CD4-positive, alpha-beta T cell (primary cell): Measurements from ENCODE around the gene AK5. TPM values are rescaled to one million over a fixed set of nuclear protein-coding genes. Genes with fewer than 3 reads are reported as not detected.

Experiments
- ATAC-seq: fragments of 200-7000 bp; cut with Tn5 transposase; one replicate; pipeline ENCODE4 v1.10.0; 2022; ENCODE audit warnings: mild to moderate bottlenecking; ENCODE audit not compliant: poor library complexity
- CTCF ChIA-PET: fragments of 350-600 bp; sonication (Branson Sonifier 250); formaldehyde crosslinking; loops from one replicate; lab custom pipeline; 2021; ENCODE audit warnings: antibody characterized with exemption, inconsistent platforms; lab: Charles Lee
- POLR2A ChIA-PET: fragments of 350-600 bp; sonication (Branson Sonifier 250); formaldehyde crosslinking; loops from one replicate; lab custom pipeline; 2021; ENCODE audit warnings: antibody characterized with exemption, inconsistent platforms; lab: Charles Lee
- DNase-seq, 14 experiments: peaks; one replicate each; pipeline ENCODE4 v3.0.0-alpha.2; 2013 to 2020; ENCODE audit warnings: mixed read lengths in 2 of 14
- H3K27ac ChIP-seq, 2 donors: one replicate each; pipeline versions ENCODE4 v1.5.1 to v1.7.0; 2013; ENCODE audit warnings: low read length in 2 of 2, low read depth in 1 of 2, mild to moderate bottlenecking in 1 of 2
- H3K27me3 ChIP-seq, 2 experiments: 1 replicate in 1 of 2; 2 replicates in 1 of 2; pipeline versions ENCODE4 v1.6.1 to v1.7.0; 2013; ENCODE audit warnings: low read length in 2 of 2, control low read depth in 1 of 2, mild to moderate bottlenecking in 1 of 2, moderate library complexity in 1 of 2; ENCODE audit not compliant: insufficient read depth in 2 of 2, control insufficient read depth in 1 of 2
- H3K36me3 ChIP-seq: one replicate; pipeline ENCODE4 v1.6.1; 2013; ENCODE audit warnings: low read length, control low read depth; ENCODE audit not compliant: insufficient read depth
- H3K4me1 ChIP-seq: one replicate; pipeline ENCODE4 v1.6.1; 2013; ENCODE audit warnings: low read length, control low read depth; ENCODE audit not compliant: insufficient read depth
- H3K4me3 ChIP-seq: one replicate; pipeline ENCODE4 v1.5.1; 2013; ENCODE audit warnings: mild to moderate bottlenecking, low read length, moderate library complexity
- H3K9me3 ChIP-seq, 2 experiments: 1 replicate in 1 of 2; 2 replicates in 1 of 2; pipeline versions ENCODE4 v1.6.1 to v1.7.0; 2013; ENCODE audit warnings: low read length in 2 of 2, mild to moderate bottlenecking in 2 of 2, control low read depth in 1 of 2, moderate library complexity in 1 of 2; ENCODE audit not compliant: control insufficient read depth in 1 of 2, insufficient read depth in 1 of 2
- H3K27ac Mint-ChIP-seq: one replicate; pipeline ENCODE4 v1.8.0; 2020; ENCODE audit warnings: mixed read lengths
- H3K27me3 Mint-ChIP-seq: one replicate; pipeline ENCODE4 v1.8.0; 2021; ENCODE audit warnings: mixed read lengths
- H3K36me3 Mint-ChIP-seq: one replicate; pipeline ENCODE4 v1.8.0; 2021; ENCODE audit warnings: low read depth, mixed read lengths
- H3K4me1 Mint-ChIP-seq: one replicate; pipeline ENCODE4 v1.8.0; 2021; ENCODE audit warnings: low read depth, mixed read lengths
- H3K4me3 Mint-ChIP-seq: one replicate; pipeline ENCODE4 v1.8.0; 2020; ENCODE audit warnings: mild to moderate bottlenecking, mixed read lengths
- H3K9me3 Mint-ChIP-seq: one replicate; pipeline ENCODE4 v1.8.0; 2020; ENCODE audit warnings: mixed read lengths
- CTCF ChIP-seq: fragments of 200-600 bp; IDR thresholded peaks from one replicate; pipeline ENCODE4 v1.8.0; 2022; ENCODE audit warnings: antibody characterized with exemption, mild to moderate bottlenecking
- intact Hi-C, 2 experiments: fragments of 100-400 bp; cut with DNase I in 1 of 2; cut with micrococcal nuclease in 1 of 2; formaldehyde crosslinking; loops; one replicate each; pipeline versions ENCODE4 v1.15.1 to v1.9.0; 2023 to 2025; cut with DNase I, micrococcal nuclease
- total RNA-seq, 174 experiments: library from RNA in 2 of 174; stranded (reverse) in 2 of 174; gene quantifications; one replicate each; pipeline ENCODE4 v1.2.3 and lab custom pipeline; 2021 to 2026

Gene AK5
- total RNA-seq, 2 experiments from 2014 or later = 32.0 TPM

- Histone ChIP-seq H3K27me3 (no peaks in the 10 kb centered on the region), H3K36me3 (no peaks in the 10 kb centered on the region), H3K4me1 (no peaks in the 10 kb centered on the region), H3K27ac (no peak overlapping the region), H3K4me3 (no peak overlapping the region), H3K9me3 (no peaks in the 10 kb centered on the region)
- peaks cover 10% of the 10 kb centered on the region for H3K4me1 Mint-ChIP-seq
- no peak for TF ChIP-seq CTCF
- no peak for ATAC-seq
- intact Hi-C loops = no loop called here
- no peaks in the 10 kb centered on the region for H3K27me3 Mint-ChIP-seq
- H3K27ac Mint-ChIP-seq = peak overlapping the region; percentile 24
- POLR2A ChIA-PET = no interaction called here
- no peak overlapping the region for H3K4me3 Mint-ChIP-seq
- CTCF ChIA-PET = no interaction called here
- peaks cover 2% of the 10 kb centered on the region for H3K9me3 Mint-ChIP-seq
- peaks cover 6% of the 10 kb centered on the region for H3K36me3 Mint-ChIP-seq
- no peak for DNase-seq
These were observed 117.6 kb downstream of the AK5 start for GRCh38 chr1:77399250-77400086.

GRCh38 chr1:77400781-77401180 is 119.0 kb downstream of the AK5 start:
- Mint-ChIP-seq H3K27ac (no peak overlapping the region), H3K4me3 (no peak overlapping the region), H3K27me3 (no peaks in the 10 kb centered on the region), H3K9me3 (peaks cover 2% of the 10 kb centered on the region), H3K4me1 (peaks cover 12% of the 10 kb centered on the region), H3K36me3 (peaks cover 12% of the 10 kb centered on the region)
- POLR2A ChIA-PET = no interaction called here
- no peaks in the 10 kb centered on the region for H3K27me3 ChIP-seq
- CTCF ChIA-PET = no interaction called here
- H3K27ac ChIP-seq = no peak overlapping the region
- no peak overlapping the region for H3K4me3 ChIP-seq
- DNase-seq (no peak), ATAC-seq (no peak)
- H3K36me3 ChIP-seq = no peaks in the 10 kb centered on the region
- TF ChIP-seq CTCF = no peak
- intact Hi-C loops = no loop called here
- H3K4me1 ChIP-seq = no peaks in the 10 kb centered on the region
- no peaks in the 10 kb centered on the region for H3K9me3 ChIP-seq

- no peaks in the 10 kb centered on the region for H3K4me1 ChIP-seq
- ATAC-seq (no peak), DNase-seq (no peak)
- H3K9me3 ChIP-seq = no peaks in the 10 kb centered on the region
- TF ChIP-seq CTCF = no peak
- no peaks in the 10 kb centered on the region for H3K27me3 Mint-ChIP-seq
- POLR2A ChIA-PET = no interaction called here
- H3K27me3 ChIP-seq = no peaks in the 10 kb centered on the region
- no peak overlapping the region for H3K4me3 Mint-ChIP-seq
- no peaks in the 10 kb centered on the region for H3K36me3 ChIP-seq
- CTCF ChIA-PET = no interaction called here
- peaks cover 15% of the 10 kb centered on the region for H3K36me3 Mint-ChIP-seq
- no peak overlapping the region for H3K4me3 ChIP-seq
- H3K9me3 Mint-ChIP-seq = peaks cover 2% of the 10 kb centered on the region
- intact Hi-C loops = no loop called here
- no peak overlapping the region for H3K27ac ChIP-seq
- no peak overlapping the region for H3K27ac Mint-ChIP-seq
- peaks cover 18% of the 10 kb centered on the region for H3K4me1 Mint-ChIP-seq
These were observed 119.6 kb downstream of the AK5 start for GRCh38 chr1:77401384-77401783.
